Tibial artery (tissue), 4 donors: ENCODE results near the gene ABCB1.
"Not testable (repeated sequence)": the region's sequence is repeated elsewhere in the genome, so short reads cannot be mapped to it uniquely, and the experiment has no call there.

Experiments
- DNase-seq, 2 donors: peaks; one replicate each; pipeline ENCODE4 v3.0.0-alpha.2; 2019
- H3K27ac ChIP-seq, 2 donors: fragments of 200-600 bp; sonication (generic) in 1 of 2; 1 replicate in 1 of 2; 2 replicates in 1 of 2; pipeline ENCODE4 v1.5.1; 2018 to 2019; ENCODE audit warnings: mild to moderate bottlenecking in 1 of 2
- H3K27me3 ChIP-seq, 2 donors: fragments of 200-600 bp; sonication (generic) in 1 of 2; one replicate each; pipeline versions ENCODE4 v1.5.1 to v1.6.0; 2016 to 2019
- H3K36me3 ChIP-seq, 3 donors: fragments of 200-600 bp; sonication (generic) in 2 of 3; one replicate each; pipeline ENCODE4 v1.5.1; 2016 to 2019; ENCODE audit warnings: mild to moderate bottlenecking in 2 of 3
- H3K4me1 ChIP-seq, 4 donors: fragments of 200-600 bp; sonication (generic) in 2 of 4; 1 replicate in 3 of 4; 2 replicates in 1 of 4; pipeline ENCODE4 v1.5.1; 2016 to 2019
- H3K4me3 ChIP-seq, 2 donors: fragments of 200-600 bp; sonication (generic) in 1 of 2; 1 replicate in 1 of 2; 2 replicates in 1 of 2; pipeline ENCODE4 v1.5.1; 2018 to 2019; ENCODE audit warnings: mild to moderate bottlenecking in 2 of 2
- H3K9me3 ChIP-seq, 3 donors: fragments of 200-600 bp; sonication (generic) in 1 of 3; one replicate each; pipeline ENCODE4 v1.5.1; 2016 to 2019
- CTCF ChIP-seq, 2 experiments: fragments of 200-600 bp in 1 of 2; fragments of 450-650 bp in 1 of 2; IDR thresholded peaks; one replicate each; pipeline ENCODE4 v1.5.1; 2017 to 2019; ENCODE audit warnings: antibody characterized with exemption in 2 of 2, mild to moderate bottlenecking in 1 of 2, moderate library complexity in 1 of 2
- intact Hi-C: fragments of 100-400 bp; cut with DNase I; formaldehyde crosslinking; loops from one replicate; pipeline ENCODE4 v1.15.0; 2023; ENCODE audit warnings: low total_unique reads

Gene ABCB1

GRCh38 chr7:87575521-87575920 is 25.2 kb downstream of the ABCB1 start:
- Histone ChIP-seq H3K4me1 (no peaks in the 10 kb centered on the region), H3K27me3 (no peaks in the 10 kb centered on the region), H3K9me3 (no peaks in the 10 kb centered on the region), H3K27ac (no peak overlapping the region), H3K4me3 (no peak overlapping the region), H3K36me3 (no peaks in the 10 kb centered on the region)
- DNase-seq: no peak
- TF ChIP-seq CTCF (IDR thresholded peaks at IDR 0.05): no peak
- intact Hi-C loops: no loop called here

GRCh38 chr7:87574630-87575029 is 26.1 kb downstream of the ABCB1 start:
- no peaks in the 10 kb centered on the region for H3K36me3 ChIP-seq
- no peak for TF ChIP-seq CTCF (IDR thresholded peaks at IDR 0.05)
- intact Hi-C loops: no loop called here
- H3K27ac ChIP-seq: no peak overlapping the region
- DNase-seq: no peak
- H3K4me3 ChIP-seq: no peak overlapping the region
- H3K4me1 ChIP-seq: no peaks in the 10 kb centered on the region
- H3K9me3 ChIP-seq: no peaks in the 10 kb centered on the region
- H3K27me3 ChIP-seq: no peaks in the 10 kb centered on the region

GRCh38 chr7:87572513-87572912 is 28.2 kb downstream of the ABCB1 start:
- H3K4me3 ChIP-seq, intact Hi-C loops, H3K27me3 ChIP-seq, H3K36me3 ChIP-seq, H3K27ac ChIP-seq, H3K9me3 ChIP-seq, DNase-seq, H3K4me1 ChIP-seq: not testable (repeated sequence)

GRCh38 chr7:87570178-87570577 is 30.5 kb downstream of the ABCB1 start:
- no peak for TF ChIP-seq CTCF (IDR thresholded peaks at IDR 0.05)
- Histone ChIP-seq H3K27ac (no peak overlapping the region), H3K4me3 (no peak overlapping the region), H3K9me3 (no peaks in the 10 kb centered on the region), H3K27me3 (no peaks in the 10 kb centered on the region), H3K36me3 (no peaks in the 10 kb centered on the region), H3K4me1 (no peaks in the 10 kb centered on the region)
- intact Hi-C loops: no loop called here
- DNase-seq: no peak

- no peaks in the 10 kb centered on the region for H3K9me3 ChIP-seq
- no peaks in the 10 kb centered on the region for H3K36me3 ChIP-seq
- H3K27me3 ChIP-seq: no peaks in the 10 kb centered on the region
- H3K4me3 ChIP-seq: no peak overlapping the region
- no peaks in the 10 kb centered on the region for H3K4me1 ChIP-seq
- H3K27ac ChIP-seq: no peak overlapping the region
- TF ChIP-seq CTCF (IDR thresholded peaks at IDR 0.05): no peak
- intact Hi-C loops: no loop called here
- DNase-seq: no peak
These were observed 33.6 kb downstream of the ABCB1 start for GRCh38 chr7:87567052-87567451.

GRCh38 chr7:87566311-87566900 is 34.3 kb downstream of the ABCB1 start:
- Histone ChIP-seq H3K4me3 (no peak overlapping the region), H3K27ac (no peak overlapping the region), H3K9me3 (no peaks in the 10 kb centered on the region), H3K4me1 (no peaks in the 10 kb centered on the region), H3K27me3 (no peaks in the 10 kb centered on the region), H3K36me3 (no peaks in the 10 kb centered on the region)
- intact Hi-C loops: no loop called here
- TF ChIP-seq CTCF (IDR thresholded peaks at IDR 0.05): no peak
- no peak for DNase-seq
